ENCODE results near the gene C19orf47.

C19orf47 gene

GRCh38 chr19:40389404-40390083, 41.3 kb upstream of the C19orf47 start:
- no peak overlapping the region for H3K4me3 ChIP-seq (ENCODE audit: low read depth, low read length)
- H3K27ac ChIP-seq (ENCODE audit: low read depth, low read length), result no peak overlapping the region
- no peaks in the 10 kb centered on the region for H3K36me3 ChIP-seq (ENCODE audit: control insufficient read depth, insufficient read depth, low read length)
- H3K9ac ChIP-seq (ENCODE audit: low read depth, low read length), result no peak overlapping the region
- H3K9me3 ChIP-seq (ENCODE audit: control insufficient read depth, insufficient read depth, low read length), result no peaks in the 10 kb centered on the region
- no peaks in the 10 kb centered on the region for H3K27me3 ChIP-seq (ENCODE audit: control insufficient read depth, insufficient read depth, low read length)
- no peaks in the 10 kb centered on the region; the same call in 1 of the 2 replicates for H3K4me1 ChIP-seq (ENCODE audit: control insufficient read depth, insufficient read depth, low read length)

- no peaks in the 10 kb centered on the region; the same call in 1 of the 2 replicates for H3K4me1 ChIP-seq (ENCODE audit: control insufficient read depth, insufficient read depth, low read length)
- no peak overlapping the region for H3K9ac ChIP-seq (ENCODE audit: low read depth, low read length)
- H3K36me3 ChIP-seq (ENCODE audit: control insufficient read depth, insufficient read depth, low read length), result no peaks in the 10 kb centered on the region
- H3K27me3 ChIP-seq (ENCODE audit: control insufficient read depth, insufficient read depth, low read length), result no peaks in the 10 kb centered on the region
- no peak overlapping the region for H3K4me3 ChIP-seq (ENCODE audit: low read depth, low read length)
- H3K9me3 ChIP-seq (ENCODE audit: control insufficient read depth, insufficient read depth, low read length), result no peaks in the 10 kb centered on the region
- no peak overlapping the region for H3K27ac ChIP-seq (ENCODE audit: low read depth, low read length)
Measured at GRCh38 chr19:40388481-40388880, 40.3 kb upstream of the C19orf47 start.

GRCh38 chr19:40387155-40387554, 39.0 kb upstream of the C19orf47 start:
- Histone ChIP-seq H3K4me3 (ENCODE audit: low read depth, low read length) (no peak overlapping the region), H3K9ac (ENCODE audit: low read depth, low read length) (no peak overlapping the region), H3K27me3 (ENCODE audit: control insufficient read depth, insufficient read depth, low read length) (no peaks in the 10 kb centered on the region), H3K27ac (ENCODE audit: low read depth, low read length) (no peak overlapping the region), H3K36me3 (ENCODE audit: control insufficient read depth, insufficient read depth, low read length) (no peaks in the 10 kb centered on the region), H3K9me3 (ENCODE audit: control insufficient read depth, insufficient read depth, low read length) (no peaks in the 10 kb centered on the region), H3K4me1 (ENCODE audit: control insufficient read depth, insufficient read depth, low read length) (no peaks in the 10 kb centered on the region; the same call in 1 of the 2 replicates)

GRCh38 chr19:40383668-40384248, 35.6 kb upstream of the C19orf47 start:
- Histone ChIP-seq H3K9ac (ENCODE audit: low read depth, low read length) (no peak overlapping the region), H3K9me3 (ENCODE audit: control insufficient read depth, insufficient read depth, low read length) (no peaks in the 10 kb centered on the region), H3K36me3 (ENCODE audit: control insufficient read depth, insufficient read depth, low read length) (peaks cover 9% of the 10 kb centered on the region), H3K4me3 (ENCODE audit: low read depth, low read length) (no peak overlapping the region), H3K4me1 (ENCODE audit: control insufficient read depth, insufficient read depth, low read length) (no peaks in the 10 kb centered on the region), H3K27ac (ENCODE audit: low read depth, low read length) (no peak overlapping the region), H3K27me3 (ENCODE audit: control insufficient read depth, insufficient read depth, low read length) (no peaks in the 10 kb centered on the region)

GRCh38 chr19:40381321-40381720, 33.1 kb upstream of the C19orf47 start:
- no peak overlapping the region for H3K27ac ChIP-seq (ENCODE audit: low read depth, low read length)
- no peak overlapping the region for H3K4me3 ChIP-seq (ENCODE audit: low read depth, low read length)
- no peaks in the 10 kb centered on the region for H3K9me3 ChIP-seq (ENCODE audit: control insufficient read depth, insufficient read depth, low read length)
- H3K36me3 ChIP-seq (ENCODE audit: control insufficient read depth, insufficient read depth, low read length), result peaks cover 27% of the 10 kb centered on the region
- no peak overlapping the region for H3K9ac ChIP-seq (ENCODE audit: low read depth, low read length)
- no peaks in the 10 kb centered on the region for H3K27me3 ChIP-seq (ENCODE audit: control insufficient read depth, insufficient read depth, low read length)
- no peaks in the 10 kb centered on the region for H3K4me1 ChIP-seq (ENCODE audit: control insufficient read depth, insufficient read depth, low read length)

GRCh38 chr19:40380199-40381037, 32.2 kb upstream of the C19orf47 start:
- Histone ChIP-seq H3K9me3 (ENCODE audit: control insufficient read depth, insufficient read depth, low read length) (no peaks in the 10 kb centered on the region), H3K27me3 (ENCODE audit: control insufficient read depth, insufficient read depth, low read length) (no peaks in the 10 kb centered on the region), H3K27ac (ENCODE audit: low read depth, low read length) (no peak overlapping the region), H3K4me3 (ENCODE audit: low read depth, low read length) (no peak overlapping the region), H3K4me1 (ENCODE audit: control insufficient read depth, insufficient read depth, low read length) (no peaks in the 10 kb centered on the region), H3K9ac (ENCODE audit: low read depth, low read length) (no peak overlapping the region), H3K36me3 (ENCODE audit: control insufficient read depth, insufficient read depth, low read length) (peaks cover 31% of the 10 kb centered on the region)

- Histone ChIP-seq H3K27ac (ENCODE audit: low read depth, low read length) (no peak overlapping the region), H3K36me3 (ENCODE audit: control insufficient read depth, insufficient read depth, low read length) (peaks cover 33% of the 10 kb centered on the region), H3K9me3 (ENCODE audit: control insufficient read depth, insufficient read depth, low read length) (no peaks in the 10 kb centered on the region), H3K9ac (ENCODE audit: low read depth, low read length) (no peak overlapping the region), H3K4me3 (ENCODE audit: low read depth, low read length) (no peak overlapping the region), H3K27me3 (ENCODE audit: control insufficient read depth, insufficient read depth, low read length) (no peaks in the 10 kb centered on the region), H3K4me1 (ENCODE audit: control insufficient read depth, insufficient read depth, low read length) (no peaks in the 10 kb centered on the region)
Measured at GRCh38 chr19:40379446-40380198, 31.4 kb upstream of the C19orf47 start.

- H3K4me1 ChIP-seq (ENCODE audit: control insufficient read depth, insufficient read depth, low read length), result no peaks in the 10 kb centered on the region
- no peak overlapping the region for H3K4me3 ChIP-seq (ENCODE audit: low read depth, low read length)
- no peaks in the 10 kb centered on the region for H3K9me3 ChIP-seq (ENCODE audit: control insufficient read depth, insufficient read depth, low read length)
- H3K36me3 ChIP-seq (ENCODE audit: control insufficient read depth, insufficient read depth, low read length), result peaks cover 41% of the 10 kb centered on the region
- no peaks in the 10 kb centered on the region for H3K27me3 ChIP-seq (ENCODE audit: control insufficient read depth, insufficient read depth, low read length)
- H3K9ac ChIP-seq (ENCODE audit: low read depth, low read length), result no peak overlapping the region
- H3K27ac ChIP-seq (ENCODE audit: low read depth, low read length), result no peak overlapping the region
Measured at GRCh38 chr19:40378509-40378908, 30.3 kb upstream of the C19orf47 start.

GRCh38 chr19:40377876-40378385, 29.7 kb upstream of the C19orf47 start:
- no peak overlapping the region for H3K9ac ChIP-seq (ENCODE audit: low read depth, low read length)
- no peak overlapping the region for H3K4me3 ChIP-seq (ENCODE audit: low read depth, low read length)
- no peak overlapping the region for H3K27ac ChIP-seq (ENCODE audit: low read depth, low read length)
- H3K4me1 ChIP-seq (ENCODE audit: control insufficient read depth, insufficient read depth, low read length), result no peaks in the 10 kb centered on the region
- no peaks in the 10 kb centered on the region for H3K9me3 ChIP-seq (ENCODE audit: control insufficient read depth, insufficient read depth, low read length)
- H3K36me3 ChIP-seq (ENCODE audit: control insufficient read depth, insufficient read depth, low read length), result peaks cover 44% of the 10 kb centered on the region
- no peaks in the 10 kb centered on the region for H3K27me3 ChIP-seq (ENCODE audit: control insufficient read depth, insufficient read depth, low read length)

GRCh38 chr19:40376286-40376862, 28.2 kb upstream of the C19orf47 start:
- Histone ChIP-seq H3K4me1 (ENCODE audit: control insufficient read depth, insufficient read depth, low read length) (no peaks in the 10 kb centered on the region), H3K36me3 (ENCODE audit: control insufficient read depth, insufficient read depth, low read length) (peaks cover 59% of the 10 kb centered on the region), H3K9me3 (ENCODE audit: control insufficient read depth, insufficient read depth, low read length) (no peaks in the 10 kb centered on the region), H3K27ac (ENCODE audit: low read depth, low read length) (no peak overlapping the region), H3K9ac (ENCODE audit: low read depth, low read length) (no peak overlapping the region), H3K4me3 (ENCODE audit: low read depth, low read length) (no peak overlapping the region), H3K27me3 (ENCODE audit: control insufficient read depth, insufficient read depth, low read length) (no peaks in the 10 kb centered on the region)

All from HUES48 (cell line).